Neural progenitor cell (in vitro differentiated cells): ENCODE measurements around the gene GCG. TPM values are rescaled to one million over a fixed set of nuclear protein-coding genes. Genes with fewer than 3 reads are reported as not detected.

ENCODE experiments used
- DNase-seq: peaks from one replicate; pipeline ENCODE4 v3.0.0-alpha.2; 2016; ENCODE audit warnings: low spot score
- H2AFZ ChIP-seq: fragments of 200-600 bp; sonication (generic); replicated peaks from 2 replicates; pipeline ENCODE4 v1.6.1; 2016; ENCODE audit warnings: antibody characterized with exemption
- H3F3A ChIP-seq: fragments of 200-600 bp; sonication (generic); 2 replicates; pipeline ENCODE4 v1.6.1; 2016; ENCODE audit warnings: antibody characterized with exemption, low read depth
- H3K27ac ChIP-seq: fragments of 200-600 bp; sonication (generic); 2 replicates; pipeline ENCODE4 v1.5.1; 2016; ENCODE audit warnings: mild to moderate bottlenecking
- H3K27me3 ChIP-seq: fragments of 200-600 bp; sonication (generic); 2 replicates; pipeline ENCODE4 v1.6.1; 2016; ENCODE audit warnings: mild to moderate bottlenecking, moderate library complexity
- H3K36me3 ChIP-seq: fragments of 200-600 bp; sonication (generic); 2 replicates; pipeline ENCODE4 v1.5.1; 2016
- H3K4me1 ChIP-seq: fragments of 200-600 bp; sonication (generic); 2 replicates; pipeline ENCODE4 v1.6.1; 2016; ENCODE audit warnings: mixed run types
- H3K4me2 ChIP-seq: fragments of 200-600 bp; sonication (generic); 2 replicates; pipeline ENCODE4 v1.6.1; 2016
- H3K4me3 ChIP-seq: fragments of 200-600 bp; sonication (generic); 2 replicates; pipeline ENCODE4 v1.5.1; 2016
- H3K79me2 ChIP-seq: fragments of 200-600 bp; sonication (generic); 2 replicates; pipeline ENCODE4 v1.6.1; 2016; ENCODE audit warnings: low read depth
- H3K9ac ChIP-seq: fragments of 200-600 bp; sonication (generic); 2 replicates; pipeline ENCODE4 v1.6.1; 2016
- H3K9me3 ChIP-seq: fragments of 200-600 bp; sonication (generic); 2 replicates; pipeline ENCODE4 v1.5.1; 2016; ENCODE audit warnings: low read depth
- H4K20me1 ChIP-seq: fragments of 200-600 bp; sonication (generic); 2 replicates; pipeline ENCODE4 v1.6.1; 2016; ENCODE audit warnings: low read depth
- H3K27ac Mint-ChIP-seq: 3 replicates; pipeline ENCODE4 v1.8.0; 2021; ENCODE audit warnings: mixed read lengths
- H3K27me3 Mint-ChIP-seq: 2 replicates; pipeline ENCODE4 v1.8.0; 2022; ENCODE audit warnings: low read depth, mild to moderate bottlenecking, inconsistent platforms, moderate library complexity, mixed read lengths; ENCODE audit not compliant: insufficient read depth
- H3K36me3 Mint-ChIP-seq: 3 replicates; pipeline ENCODE4 v1.8.0; 2021; ENCODE audit warnings: mixed read lengths
- H3K4me1 Mint-ChIP-seq: 3 replicates; pipeline ENCODE4 v1.8.0; 2021; ENCODE audit warnings: mixed read lengths
- H3K4me3 Mint-ChIP-seq: 3 replicates; pipeline ENCODE4 v1.8.0; 2021; ENCODE audit warnings: mild to moderate bottlenecking, moderate library complexity, mixed read lengths
- H3K9me3 Mint-ChIP-seq: 3 replicates; pipeline ENCODE4 v1.8.0; 2020; ENCODE audit warnings: mixed read lengths
- EZH2 ChIP-seq: fragments of 200-600 bp; sonication (generic); IDR thresholded peaks from 2 replicates; pipeline ENCODE4 v1.6.1; 2017; ENCODE audit warnings: antibody characterized with exemption, mild to moderate bottlenecking, moderate library complexity
- EZH2phosphoT487 ChIP-seq: fragments of 200-600 bp; sonication (generic); IDR thresholded peaks from 2 replicates; pipeline ENCODE4 v1.6.1; 2017; ENCODE audit warnings: antibody characterized with exemption
- total RNA-seq: library from RNA; depleted of rRNA; stranded (reverse); fragments of >200 nt; gene quantifications from 2 replicates; pipeline ENCODE4 v1.2.3, GENCODE V29; 2015; ENCODE audit warnings: low replicate concordance
- TF ChIP-seq, protein P1 (sequence below): fragments of 200-600 bp; sonication (generic); IDR thresholded peaks from 2 replicates; pipeline ENCODE4 v1.5.1; 2017; ENCODE audit warnings: antibody characterized with exemption, mild to moderate bottlenecking

GCG gene
- total RNA-seq, 1 donor from 2014 or later: not detected

DNA sequence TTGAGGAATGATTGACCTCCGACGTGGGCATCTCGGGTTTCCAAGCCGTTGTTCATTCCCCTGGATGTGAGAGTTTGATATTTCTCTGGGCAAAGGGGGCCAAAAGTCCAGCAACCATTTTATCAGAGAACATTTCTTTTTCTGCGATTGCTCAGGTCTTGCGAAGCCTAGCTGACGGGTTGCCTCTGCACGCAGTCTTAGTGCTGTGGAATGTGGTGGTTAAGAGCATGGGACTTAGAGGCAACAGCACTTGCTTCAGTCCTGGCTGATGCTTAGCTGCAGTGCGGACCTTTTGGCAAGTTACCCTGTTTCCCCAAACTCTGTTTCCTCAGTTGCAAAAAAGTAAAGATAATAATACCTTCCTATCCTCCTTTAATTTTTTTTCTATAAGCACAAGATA, 46.2 kb upstream of the GCG start:
- H3K27me3 ChIP-seq: no peaks in the 10 kb centered on the region
- no peaks in the 10 kb centered on the region for H3F3A ChIP-seq
- Mint-ChIP-seq H3K27me3 (no peaks in the 10 kb centered on the region), H3K9me3 (no peaks in the 10 kb centered on the region), H3K4me3 (no peak overlapping the region), H3K27ac (no peak overlapping the region), H3K36me3 (no peaks in the 10 kb centered on the region), H3K4me1 (peaks cover 9% of the 10 kb centered on the region)
- DNase-seq: peak; percentile 29
- TF ChIP-seq EZH2phosphoT487: no peak
- no peaks in the 10 kb centered on the region for H3K36me3 ChIP-seq
- H2AFZ ChIP-seq: peak overlapping the region; percentile 82
- H3K9me3 ChIP-seq: no peaks in the 10 kb centered on the region
- no peak overlapping the region for H3K27ac ChIP-seq
- no peak overlapping the region for H3K4me3 ChIP-seq
- H3K4me2 ChIP-seq: no peak overlapping the region
- H3K4me1 ChIP-seq: no peaks in the 10 kb centered on the region
- H3K79me2 ChIP-seq: no peaks in the 10 kb centered on the region
- no peak overlapping the region for H3K9ac ChIP-seq
- H4K20me1 ChIP-seq: no peaks in the 10 kb centered on the region

DNA sequence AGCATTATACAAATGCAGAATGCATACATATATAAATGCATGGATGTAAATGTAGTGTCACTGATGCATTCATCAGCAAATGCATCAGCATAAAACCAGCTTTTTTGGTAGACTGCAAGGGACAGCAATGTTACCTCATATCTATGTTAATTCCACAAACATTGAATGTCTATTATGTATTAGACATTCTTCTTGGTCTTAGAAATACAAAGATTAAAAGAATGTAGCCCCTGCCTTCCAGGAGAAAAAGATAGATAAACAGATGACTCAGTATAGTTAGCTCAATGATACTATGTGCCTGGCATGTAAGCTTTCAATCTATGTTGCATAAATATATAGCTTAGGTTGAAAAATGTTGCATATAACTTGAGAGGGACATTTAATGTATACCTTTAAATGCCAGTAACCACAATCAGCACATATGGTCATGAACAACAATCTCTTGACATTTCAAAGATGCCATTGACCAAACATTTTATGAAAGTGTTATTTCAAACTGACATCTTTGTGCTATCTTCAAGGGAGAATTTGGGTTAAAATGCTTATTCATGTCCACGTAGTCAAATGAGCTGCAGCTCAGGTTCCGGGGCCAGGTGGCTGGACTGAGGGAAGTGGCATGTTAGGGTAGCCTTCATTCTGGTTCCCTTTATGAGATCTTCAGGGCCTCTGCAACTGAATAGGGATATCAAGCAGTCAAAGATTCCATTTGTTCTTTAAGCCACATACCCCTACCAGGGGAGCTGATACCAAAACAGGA, 45.2 kb upstream of the GCG start:
- Mint-ChIP-seq H3K36me3 (no peaks in the 10 kb centered on the region), H3K4me1 (peaks cover 9% of the 10 kb centered on the region), H3K4me3 (no peak overlapping the region), H3K9me3 (no peaks in the 10 kb centered on the region), H3K27ac (no peak overlapping the region), H3K27me3 (no peaks in the 10 kb centered on the region)
- Histone ChIP-seq H3K27me3 (peaks cover 5% of the 10 kb centered on the region), H3K36me3 (no peaks in the 10 kb centered on the region), H3K9me3 (no peaks in the 10 kb centered on the region), H3K79me2 (no peaks in the 10 kb centered on the region), H4K20me1 (no peaks in the 10 kb centered on the region), H2AFZ (no peak overlapping the region), H3K4me2 (no peak overlapping the region), H3K4me1 (no peaks in the 10 kb centered on the region), H3K9ac (no peak overlapping the region), H3K4me3 (no peak overlapping the region), H3K27ac (no peak overlapping the region), H3F3A (no peaks in the 10 kb centered on the region)
- DNase-seq: no peak
- TF ChIP-seq EZH2 (no peak), EZH2phosphoT487 (no peak)
- TF ChIP-seq, protein P1, sequence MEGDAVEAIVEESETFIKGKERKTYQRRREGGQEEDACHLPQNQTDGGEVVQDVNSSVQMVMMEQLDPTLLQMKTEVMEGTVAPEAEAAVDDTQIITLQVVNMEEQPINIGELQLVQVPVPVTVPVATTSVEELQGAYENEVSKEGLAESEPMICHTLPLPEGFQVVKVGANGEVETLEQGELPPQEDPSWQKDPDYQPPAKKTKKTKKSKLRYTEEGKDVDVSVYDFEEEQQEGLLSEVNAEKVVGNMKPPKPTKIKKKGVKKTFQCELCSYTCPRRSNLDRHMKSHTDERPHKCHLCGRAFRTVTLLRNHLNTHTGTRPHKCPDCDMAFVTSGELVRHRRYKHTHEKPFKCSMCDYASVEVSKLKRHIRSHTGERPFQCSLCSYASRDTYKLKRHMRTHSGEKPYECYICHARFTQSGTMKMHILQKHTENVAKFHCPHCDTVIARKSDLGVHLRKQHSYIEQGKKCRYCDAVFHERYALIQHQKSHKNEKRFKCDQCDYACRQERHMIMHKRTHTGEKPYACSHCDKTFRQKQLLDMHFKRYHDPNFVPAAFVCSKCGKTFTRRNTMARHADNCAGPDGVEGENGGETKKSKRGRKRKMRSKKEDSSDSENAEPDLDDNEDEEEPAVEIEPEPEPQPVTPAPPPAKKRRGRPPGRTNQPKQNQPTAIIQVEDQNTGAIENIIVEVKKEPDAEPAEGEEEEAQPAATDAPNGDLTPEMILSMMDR: no peak

DNA sequence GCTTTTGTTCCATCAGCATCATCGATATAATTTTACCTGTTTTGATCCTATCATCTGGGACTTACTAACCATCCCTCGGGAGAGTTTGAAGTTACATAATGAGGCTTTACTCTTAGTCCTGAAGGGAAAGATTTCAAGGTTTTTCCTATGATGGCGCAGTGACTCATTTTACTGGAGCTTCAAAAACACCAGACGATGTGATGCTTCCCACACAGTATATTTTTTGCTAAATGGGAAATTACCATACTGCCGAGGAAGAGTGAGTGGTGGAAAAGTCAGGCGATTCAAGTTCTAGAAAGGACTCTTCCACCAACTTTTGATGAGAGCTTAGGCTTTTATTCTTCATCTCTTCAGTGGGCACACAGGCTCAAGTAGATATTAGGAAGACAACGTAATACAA, 44.6 kb upstream of the GCG start:
- no peak overlapping the region for H3K4me2 ChIP-seq
- H3K36me3 ChIP-seq: no peaks in the 10 kb centered on the region
- Mint-ChIP-seq H3K4me1 (peaks cover 9% of the 10 kb centered on the region), H3K27ac (no peak overlapping the region), H3K4me3 (no peak overlapping the region), H3K36me3 (no peaks in the 10 kb centered on the region), H3K9me3 (no peaks in the 10 kb centered on the region), H3K27me3 (no peaks in the 10 kb centered on the region)
- H3K4me3 ChIP-seq: no peak overlapping the region
- H3K27ac ChIP-seq: no peak overlapping the region
- no peaks in the 10 kb centered on the region for H3K4me1 ChIP-seq
- H4K20me1 ChIP-seq: no peaks in the 10 kb centered on the region
- no peaks in the 10 kb centered on the region for H3K79me2 ChIP-seq
- no peaks in the 10 kb centered on the region for H3F3A ChIP-seq
- TF ChIP-seq EZH2phosphoT487 (no peak), EZH2 (no peak)
- TF ChIP-seq, protein P1: no peak
- no peak for DNase-seq
- H3K9ac ChIP-seq: no peak overlapping the region
- H3K9me3 ChIP-seq: no peaks in the 10 kb centered on the region
- peaks cover 9% of the 10 kb centered on the region for H3K27me3 ChIP-seq
- H2AFZ ChIP-seq: no peak overlapping the region

DNA sequence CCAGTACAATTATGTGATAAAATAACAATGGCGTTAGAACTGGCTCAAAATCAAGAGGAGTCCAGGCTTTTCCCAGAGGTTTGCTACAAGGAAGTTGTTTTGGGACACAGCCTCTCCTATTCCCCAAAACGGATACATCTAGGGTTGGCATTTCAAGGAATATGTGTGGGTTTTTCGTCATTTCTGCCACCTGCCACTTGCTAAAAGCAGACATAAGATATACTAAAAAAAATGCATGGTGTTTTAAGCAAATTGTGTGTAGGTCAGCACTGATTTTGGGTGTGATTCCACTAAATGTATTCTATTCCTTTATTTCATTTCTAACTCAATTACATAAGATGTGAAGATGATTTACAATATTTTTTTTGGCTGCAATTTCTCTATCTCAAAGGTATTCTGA, 36.4 kb upstream of the GCG start:
- Mint-ChIP-seq H3K9me3 (no peaks in the 10 kb centered on the region), H3K27ac (no peak overlapping the region), H3K4me1 (no peaks in the 10 kb centered on the region), H3K36me3 (no peaks in the 10 kb centered on the region), H3K27me3 (no peaks in the 10 kb centered on the region), H3K4me3 (no peak overlapping the region)
- no peak overlapping the region for H3K27ac ChIP-seq
- H3K79me2 ChIP-seq: no peaks in the 10 kb centered on the region
- H3K4me2 ChIP-seq: no peak overlapping the region
- H3K4me1 ChIP-seq: no peaks in the 10 kb centered on the region
- no peaks in the 10 kb centered on the region for H3K9me3 ChIP-seq
- H3K9ac ChIP-seq: no peak overlapping the region
- H3K36me3 ChIP-seq: no peaks in the 10 kb centered on the region
- TF ChIP-seq, protein P1: no peak
- DNase-seq: no peak
- H3K27me3 ChIP-seq: peaks cover 9% of the 10 kb centered on the region
- H3F3A ChIP-seq: no peaks in the 10 kb centered on the region
- no peak overlapping the region for H3K4me3 ChIP-seq
- H4K20me1 ChIP-seq: no peaks in the 10 kb centered on the region
- H2AFZ ChIP-seq: no peak overlapping the region
